Skin of body (tissue), 2 donors: ENCODE data around the gene NLK. TPM values are rescaled to one million over a fixed set of nuclear protein-coding genes. Genes with fewer than 3 reads are reported as not detected.

Source experiments
- DNase-seq: peaks from one replicate; lab custom pipeline; 2025; lab: John Stamatoyannopoulos, UW
- total RNA-seq: library from RNA; depleted of rRNA; stranded (reverse); fragments of >200 nt; gene quantifications from one replicate; pipeline ENCODE4 v1.2.3, GENCODE V29; 2014

NLK gene
- total RNA-seq, 1 donor from 2014 or later = 13.5 TPM

DNA sequence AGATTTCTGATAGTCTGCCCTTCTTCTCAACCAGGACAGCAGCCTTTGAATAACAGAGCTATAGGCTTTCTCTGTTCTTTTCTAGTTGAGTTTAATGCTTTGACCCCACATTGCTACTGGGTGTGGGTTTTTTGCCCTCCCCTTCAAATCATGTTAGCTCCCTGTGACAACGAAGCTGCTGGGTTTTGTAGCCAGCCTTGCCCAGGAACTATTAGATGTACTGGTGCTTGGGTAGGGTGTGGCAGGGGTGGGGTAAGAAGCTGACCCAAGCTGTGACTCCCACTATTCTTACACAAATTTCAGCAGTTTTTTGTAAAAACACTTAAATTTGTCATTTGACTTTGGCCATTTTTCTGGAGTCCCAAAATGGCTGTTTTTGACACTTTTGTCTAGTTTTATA lies 69.7 kb downstream of the NLK start:
- DNase-seq = no peak

DNA sequence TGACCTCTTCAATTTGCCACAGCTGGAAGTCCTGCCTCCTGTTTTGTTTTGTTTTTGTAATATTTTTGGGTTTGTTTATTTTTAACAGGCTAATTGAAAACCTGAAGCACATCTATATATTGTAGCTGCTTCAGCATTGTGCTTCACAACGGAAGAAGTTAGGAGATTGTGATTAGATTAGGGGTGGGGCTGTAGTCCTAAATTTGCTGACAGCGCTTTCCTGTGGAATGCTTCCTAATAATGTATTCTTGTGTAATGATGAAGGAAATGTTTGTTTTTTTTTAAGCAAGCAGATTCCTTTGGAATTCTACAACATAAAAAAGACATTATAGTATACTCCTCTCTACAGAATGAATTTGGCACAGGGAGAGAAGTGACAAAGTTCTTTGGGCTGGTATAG lies 70.1 kb downstream of the NLK start:
- peak; percentile 3 for DNase-seq

- no peak for DNase-seq
Measured at GRCh38 chr17:28113269-28113668, 70.8 kb downstream of the NLK start.

DNA sequence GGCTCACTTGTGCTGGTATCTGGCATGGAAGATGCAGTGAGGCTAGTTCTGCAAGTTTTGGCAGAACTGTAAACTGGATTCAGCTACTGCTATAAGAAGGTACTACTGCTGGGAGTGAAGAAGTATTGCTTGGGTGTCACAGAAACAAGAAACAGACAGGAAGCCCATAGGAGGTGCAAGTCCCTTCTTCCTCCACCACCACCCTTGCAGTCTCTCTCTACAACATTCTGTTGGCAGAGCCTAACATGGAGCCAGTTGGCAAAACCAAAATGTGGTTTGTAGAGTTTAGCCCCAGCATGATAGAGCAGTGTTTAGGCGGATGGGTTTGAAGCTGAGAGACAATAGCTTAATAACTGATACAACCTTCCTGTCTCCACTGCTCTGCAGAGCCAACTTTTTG lies 72.6 kb downstream of the NLK start:
- no peak for DNase-seq

- DNase-seq = no peak
Measured at GRCh38 chr17:28117304-28117703, 74.8 kb downstream of the NLK start.

DNA sequence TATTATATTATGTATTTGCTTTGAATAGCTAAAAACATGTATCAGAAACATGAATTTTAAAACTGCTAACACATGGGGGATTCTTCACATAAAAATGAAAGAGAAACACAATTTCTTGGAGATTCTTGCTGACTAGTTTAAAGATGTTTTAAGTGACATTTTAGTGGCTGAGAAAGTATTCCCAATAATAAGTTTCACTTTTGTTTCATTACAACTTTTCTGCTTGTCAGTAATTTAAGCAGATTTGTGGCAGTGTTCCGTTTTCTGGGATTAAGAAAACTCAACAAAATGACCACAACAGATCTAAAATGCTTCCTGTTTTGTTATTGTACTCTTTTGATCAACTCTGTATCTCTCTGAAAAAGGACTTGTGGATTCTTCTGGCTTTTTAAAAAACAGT lies 75.9 kb downstream of the NLK start:
- DNase-seq = no peak

DNA sequence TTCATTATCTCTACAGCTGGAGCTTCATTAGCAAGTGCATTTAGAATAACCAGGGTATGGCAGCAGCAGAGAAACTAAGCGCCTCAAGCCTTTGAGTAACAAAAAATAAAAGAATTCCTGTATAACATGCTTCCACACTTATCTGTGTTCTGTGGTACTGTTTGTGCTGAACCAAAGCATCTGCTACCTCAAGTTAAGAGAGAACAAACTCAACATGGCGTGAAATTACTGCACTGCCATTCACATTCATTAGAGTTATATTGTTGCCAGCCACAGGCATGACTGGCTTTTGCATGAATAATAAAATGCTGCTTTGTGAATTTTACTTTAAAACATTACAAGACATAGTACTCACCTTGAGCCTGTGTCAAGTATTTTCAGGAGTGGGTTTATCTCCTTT lies 76.6 kb downstream of the NLK start:
- no peak for DNase-seq

GRCh38 chr17:28119560-28119959 lies 77.1 kb downstream of the NLK start:
- DNase-seq = no peak

GRCh38 chr17:28120766-28121165 lies 78.3 kb downstream of the NLK start:
- no peak for DNase-seq

DNA sequence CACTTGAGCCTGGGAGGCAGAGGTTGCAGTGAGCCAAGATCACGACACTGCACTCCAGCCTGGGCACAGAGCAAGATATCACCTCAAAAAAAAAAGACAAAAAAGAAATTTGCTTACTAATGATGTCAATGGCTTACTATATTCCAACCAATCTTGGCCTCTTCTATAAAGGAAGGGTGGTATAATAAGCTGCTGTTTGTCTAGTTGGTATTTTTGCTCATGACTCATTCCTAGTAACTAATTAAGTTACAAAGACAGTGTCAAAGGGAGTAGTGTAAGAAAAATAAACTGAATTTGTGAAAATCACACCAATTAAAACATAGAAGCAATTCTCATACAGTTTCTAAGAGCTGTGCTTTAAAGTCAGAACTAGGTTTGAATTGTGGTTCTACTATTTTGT lies 82.5 kb downstream of the NLK start:
- no peak for DNase-seq

- DNase-seq = no peak
Measured at GRCh38 chr17:28125526-28126378, 83.3 kb downstream of the NLK start.

DNA sequence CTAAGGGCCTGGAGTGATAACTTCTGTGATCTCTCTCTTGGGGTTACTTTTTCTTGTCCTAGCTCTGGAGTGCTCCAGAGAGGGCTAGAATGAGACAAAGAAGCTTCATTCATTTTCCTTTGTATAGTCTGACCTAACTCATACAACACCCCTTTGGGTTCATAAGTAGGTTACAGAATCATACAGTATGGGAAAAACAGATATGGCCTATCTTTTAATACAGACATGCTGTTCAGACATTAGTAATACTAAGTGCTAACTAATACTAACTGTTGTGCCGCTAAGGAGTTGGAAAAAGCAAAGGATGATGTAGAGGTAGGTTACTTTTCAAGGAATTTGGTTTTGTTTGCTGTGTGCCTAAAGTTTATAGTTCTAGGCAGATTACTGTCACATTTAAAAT lies 84.7 kb downstream of the NLK start:
- DNase-seq = no peak

- DNase-seq = no peak
Measured at GRCh38 chr17:28128779-28129178, 86.3 kb downstream of the NLK start.

DNA sequence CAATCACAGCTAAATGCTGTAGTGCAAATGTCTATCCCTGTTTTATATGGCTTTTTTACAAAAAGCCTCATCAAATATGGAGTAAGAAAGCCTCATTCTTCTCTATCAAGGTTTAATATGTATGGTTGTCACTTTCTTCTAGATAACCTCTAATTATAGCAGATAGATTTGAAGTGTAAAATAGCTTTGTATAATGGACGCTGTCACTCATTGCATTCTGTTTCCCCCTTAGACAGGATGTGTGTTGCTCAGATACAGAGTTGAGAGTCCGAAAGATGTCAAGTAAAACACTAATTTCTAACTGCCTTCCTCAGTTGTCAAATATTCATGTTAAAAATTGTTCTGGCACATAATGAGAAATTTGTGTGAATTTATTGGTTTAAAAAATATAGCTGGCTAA lies 88.0 kb downstream of the NLK start:
- DNase-seq = no peak

GRCh38 chr17:28131599-28131998 lies 89.1 kb downstream of the NLK start:
- no peak for DNase-seq

DNA sequence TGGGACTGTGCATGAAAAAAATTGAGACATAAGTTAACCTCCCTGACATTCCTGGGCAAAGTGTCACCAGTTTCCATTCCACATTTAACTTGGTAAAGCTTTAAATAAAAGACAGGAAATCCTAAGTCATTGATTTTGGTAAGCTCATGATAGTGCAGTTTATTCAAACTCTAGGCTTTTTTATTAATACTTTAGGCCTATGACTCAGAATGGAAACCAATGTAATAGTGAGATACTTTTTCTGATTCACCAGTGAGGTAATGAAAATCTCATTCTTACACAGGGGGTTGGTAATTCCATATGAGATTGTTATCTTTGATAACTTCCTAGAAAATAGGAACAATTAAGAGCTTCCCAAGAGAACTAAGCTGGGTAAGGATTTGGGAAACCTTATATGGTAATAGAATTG lies 91.1 kb downstream of the NLK start:
- no peak for DNase-seq

- DNase-seq = no peak
Measured at GRCh38 chr17:28136923-28137322, 94.4 kb downstream of the NLK start.

GRCh38 chr17:28139822-28140221 lies 97.3 kb downstream of the NLK start:
- no peak for DNase-seq

DNA sequence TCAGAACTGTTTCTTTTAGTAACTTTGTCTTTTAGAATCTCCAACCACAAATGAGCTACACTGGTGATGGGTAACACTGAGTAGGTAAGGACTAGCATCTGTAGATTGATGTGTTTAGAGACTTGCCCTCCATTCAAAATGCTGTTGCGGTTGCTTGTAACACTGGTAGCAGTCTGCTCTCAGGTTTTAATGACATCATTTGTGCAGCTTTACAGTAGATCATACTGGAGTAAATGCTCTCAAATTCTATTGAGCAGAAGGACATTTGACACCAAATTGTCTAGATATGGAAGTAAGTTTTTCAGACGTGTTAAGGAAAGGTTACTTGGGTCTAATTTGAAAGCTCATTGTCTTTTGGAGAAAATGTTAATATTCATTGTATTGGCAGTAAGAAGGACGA lies 98.8 kb downstream of the NLK start:
- no peak for DNase-seq

DNA sequence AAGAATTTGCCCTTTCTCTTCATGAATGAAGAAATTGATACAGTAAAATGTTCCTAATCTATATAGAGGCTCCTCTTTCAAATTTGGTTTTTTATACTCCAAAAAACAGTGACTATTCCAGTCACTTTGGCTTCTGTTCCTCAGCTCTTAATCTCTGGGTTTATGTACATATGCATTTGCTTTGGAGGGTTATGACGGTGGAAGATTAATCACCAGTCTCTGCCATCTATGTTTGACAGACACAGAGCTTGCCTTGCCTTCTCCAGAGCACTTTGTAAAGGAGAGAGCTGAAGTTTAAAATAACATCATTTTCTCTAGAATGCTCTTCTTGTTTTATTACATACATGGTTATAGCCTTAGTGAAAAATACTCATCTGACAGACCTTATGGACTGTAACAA lies 99.3 kb downstream of the NLK start:
- no peak for DNase-seq

GRCh38 chr17:28142305-28142704 lies 99.8 kb downstream of the NLK start:
- no peak for DNase-seq

DNA sequence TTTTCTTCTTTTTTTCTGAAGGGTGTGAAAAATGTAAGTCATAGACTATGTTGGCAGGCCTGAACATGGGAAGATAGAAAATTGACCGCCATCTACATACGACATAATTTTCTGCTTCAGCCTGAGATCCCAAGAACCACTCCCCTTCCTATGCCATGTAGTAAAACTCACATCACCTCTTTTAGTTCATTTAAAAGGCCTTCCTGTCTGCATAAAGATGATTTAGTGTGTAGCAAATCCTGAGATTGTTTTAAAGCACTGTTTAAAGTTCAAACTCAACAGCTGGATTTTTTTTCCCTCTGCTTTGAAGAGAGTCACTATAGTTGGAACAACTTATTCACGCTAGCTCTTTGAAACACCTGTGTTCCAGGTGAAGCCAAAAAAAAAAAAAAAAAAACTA lies 101.5 kb downstream of the NLK start:
- no peak for DNase-seq

GRCh38 chr17:28145348-28145747 lies 102.9 kb downstream of the NLK start:
- no peak for DNase-seq

DNA sequence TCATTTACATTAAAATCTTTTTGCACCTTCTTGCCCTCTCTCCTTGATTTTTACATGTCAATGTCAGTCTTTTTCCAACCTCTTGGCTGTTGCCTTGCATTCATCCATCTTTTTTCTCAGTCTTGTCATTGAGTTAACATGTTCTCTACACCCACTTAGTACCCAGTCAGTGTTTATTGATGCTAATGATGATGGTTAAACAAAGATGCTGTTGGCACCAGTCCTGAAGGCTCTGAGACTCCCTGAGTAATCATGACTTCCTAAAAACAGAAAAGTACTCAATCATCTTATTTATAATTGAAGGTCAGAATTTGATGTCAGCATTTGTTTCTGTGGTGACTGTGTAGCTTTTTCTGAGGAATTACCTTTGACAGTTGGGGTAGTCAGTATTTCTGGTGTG lies 104.5 kb downstream of the NLK start:
- DNase-seq = no peak
